ENCODE results near the gene TOMM34. TPM values are rescaled to one million over a fixed set of nuclear protein-coding genes. Genes with fewer than 3 reads are reported as not detected.

TOMM34 gene
- total and polyA plus RNA-seq, 2 of the 13 experiments (the other 11 are each of a cell fraction or from before 2014, with no cell fraction given): 36.2 to 52.0 TPM

GRCh38 chr20:44911264-44911921, 48.8 kb downstream of the TOMM34 start (continued):
- TF ChIP-seq PRDM10 (CRISPR knock-in tag; IDR thresholded peaks at IDR 0.05; ENCODE audit: low read depth): no peak
- TF ChIP-seq RCOR2 (CRISPR knock-in tag; IDR thresholded peaks at IDR 0.05): no peak
- no peak; the same call in 1 of the 2 replicates for TF ChIP-seq GABPA (IDR thresholded peaks at IDR 0.05; ENCODE audit: low read depth, low read length)
- peak; percentile 75 for TF ChIP-seq GABPA (CRISPR knock-in tag; IDR thresholded peaks at IDR 0.05; ENCODE audit: low read depth)
- TF ChIP-seq ZZZ3 (CRISPR knock-in tag; IDR thresholded peaks at IDR 0.05; ENCODE audit: borderline replicate concordance): 0 out of 2 replicates have a peak, but pooled peaks have one; percentile 46
- TF ChIP-seq ZNF468 (CRISPR knock-in tag; IDR thresholded peaks at IDR 0.05): no peak; the same call in 1 of the 2 replicates
- peak; percentile 66 for TF ChIP-seq POLR2G (IDR thresholded peaks at IDR 0.05; ENCODE audit: low read depth, low read length)
- no peak for TF ChIP-seq ZSCAN29 (CRISPR knock-in tag; conservative IDR thresholded peaks at IDR 0.05)
- no peak for TF ChIP-seq CENPX (CRISPR knock-in tag; IDR thresholded peaks at IDR 0.05)
- no peak for TF ChIP-seq BRF2 (CRISPR knock-in tag; IDR thresholded peaks at IDR 0.05)
- TF ChIP-seq SOX13 (IDR thresholded peaks at IDR 0.05): no peak
- TF ChIP-seq SOX13 (CRISPR knock-in tag; conservative IDR thresholded peaks at IDR 0.05 in 1 of 2, IDR thresholded peaks at IDR 0.05 in 1 of 2): peak in 1 of 2 experiments; percentile 25; a peak in 2 of 4 replicates
- TF ChIP-seq PRDM15 (CRISPR knock-in tag; IDR thresholded peaks at IDR 0.05): peak; percentile 42; the same call in 1 of the 2 replicates
- TF ChIP-seq ELF1 (CRISPR knock-in tag; IDR thresholded peaks at IDR 0.05): peak; percentile 45; the same call in 1 of the 2 replicates
- no peak for TF ChIP-seq CAMTA2 (CRISPR knock-in tag; IDR thresholded peaks at IDR 0.05; ENCODE audit: borderline replicate concordance)
- TF ChIP-seq REPIN1 (CRISPR knock-in tag; IDR thresholded peaks at IDR 0.05; ENCODE audit: borderline replicate concordance, low read depth): peak; percentile 79
- TF ChIP-seq ZNF3 (CRISPR knock-in tag; IDR thresholded peaks at IDR 0.05): no peak
- no peak for TF ChIP-seq HMGA1 (CRISPR knock-in tag; conservative IDR thresholded peaks at IDR 0.05)
- TF ChIP-seq MXD3 (CRISPR knock-in tag; IDR thresholded peaks at IDR 0.05): no peak; the same call in 1 of the 2 replicates
- peak; percentile 100 for TF ChIP-seq ZBTB8A (CRISPR knock-in tag; IDR thresholded peaks at IDR 0.05; ENCODE audit: borderline replicate concordance, low read depth)
- TF ChIP-seq ISX (CRISPR knock-in tag; conservative IDR thresholded peaks at IDR 0.05): peak; percentile 81; the same call in 1 of the 2 replicates
- no peak for TF ChIP-seq RBM22 (optimal IDR thresholded peaks at IDR 0.05; ENCODE audit: low read length)
